ENCODE data around the gene RAPH1.
A peak's percentile ranks its signal among the peaks of the same experiment; 100 is the strongest.

The RAPH1 gene

DNA sequence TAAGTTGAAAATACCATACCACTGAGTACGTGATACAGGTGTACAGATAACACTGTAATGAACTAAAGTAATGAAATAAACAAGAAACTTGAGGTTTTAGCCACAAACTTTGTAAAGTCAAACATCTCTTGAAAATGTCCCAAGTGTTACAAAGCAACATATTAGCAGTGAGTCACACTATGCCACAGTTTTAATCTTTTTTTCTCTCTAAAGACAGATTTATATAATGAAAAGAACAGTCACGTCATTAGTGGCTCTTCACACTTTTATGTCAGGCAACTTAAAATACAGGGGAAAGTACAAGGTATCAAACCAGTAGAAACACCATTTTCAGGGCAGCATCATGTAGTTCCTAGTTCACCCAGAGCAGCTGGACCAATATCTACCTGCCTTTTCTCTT, 42.1 kb downstream of the RAPH1 start:
- no peak for FAIRE-seq

GRCh38 chr2:203490391-203490790, 44.7 kb downstream of the RAPH1 start:
- DNase-seq (ENCODE audit: insufficient read length, low spot score) (no peak), FAIRE-seq (no peak)
- no peak for TF ChIP-seq POLR2A (IDR thresholded peaks at IDR 0.05; ENCODE audit: low read depth, low read length)

More for the DNA sequence above, 42.1 kb downstream of the RAPH1 start:
- no peak for DNase-seq (ENCODE audit: insufficient read length, low spot score)
- TF ChIP-seq POLR2A (IDR thresholded peaks at IDR 0.05; ENCODE audit: low read depth, low read length), result no peak

DNA sequence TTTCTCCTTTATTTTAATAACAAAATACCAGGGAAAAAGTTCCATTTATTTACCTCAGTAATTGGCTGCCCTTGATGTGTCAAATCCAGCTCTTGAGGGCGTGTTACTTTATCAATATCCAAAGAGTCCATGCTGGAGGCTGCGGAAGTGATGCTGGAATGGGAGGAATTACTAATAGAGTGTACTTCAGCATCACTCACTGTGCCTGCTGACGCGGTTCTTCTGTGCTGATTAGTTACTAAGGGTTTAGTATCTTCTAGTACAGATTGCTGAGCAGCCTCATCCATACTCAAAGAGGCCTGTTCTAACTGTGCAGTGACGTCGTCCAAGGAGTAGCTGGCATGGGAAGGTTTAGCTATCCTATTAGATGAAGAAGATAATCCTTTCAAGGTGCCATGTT, 45.6 kb downstream of the RAPH1 start:
- FAIRE-seq (no peak), DNase-seq (ENCODE audit: insufficient read length, low spot score) (no peak)
- TF ChIP-seq POLR2A (IDR thresholded peaks at IDR 0.05; ENCODE audit: low read depth, low read length), result no peak

DNA sequence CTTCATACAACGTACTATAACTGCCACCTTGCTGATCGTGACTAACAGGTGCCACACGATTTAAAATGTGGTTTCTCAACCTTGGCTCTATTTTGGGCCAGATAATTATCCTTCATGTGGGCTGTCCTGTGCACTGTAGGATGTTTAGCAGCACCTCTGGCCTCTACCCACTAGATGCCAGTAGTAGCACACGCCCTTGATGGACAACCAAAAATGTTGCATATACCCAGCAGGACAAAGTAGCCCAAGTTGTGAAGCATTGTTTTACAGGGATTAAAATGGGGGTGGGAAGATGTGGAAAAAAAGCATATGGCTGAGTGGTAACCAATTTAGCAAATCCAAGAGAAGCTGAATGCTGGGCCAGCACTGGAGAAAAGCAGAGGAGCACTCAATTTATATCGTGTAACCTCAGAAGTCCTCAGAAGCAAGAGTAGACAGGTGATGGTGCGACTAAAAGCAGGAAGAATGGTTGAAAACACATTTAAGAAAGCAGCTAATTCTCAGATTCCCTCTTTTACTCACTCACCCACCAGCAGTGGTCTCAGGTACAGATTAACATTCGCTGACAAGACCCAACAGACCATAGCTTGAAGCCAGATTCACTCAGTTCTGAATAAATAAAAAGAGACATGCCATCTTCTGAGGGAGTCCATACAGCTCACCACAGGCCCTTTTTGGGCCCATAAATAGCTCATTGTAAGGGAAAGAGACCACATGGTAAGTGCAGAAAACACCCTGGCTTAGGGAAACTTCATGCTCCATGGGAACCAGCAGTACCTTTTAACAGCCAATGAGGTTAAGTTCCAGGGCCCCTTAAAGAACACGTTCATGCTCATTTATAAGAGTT, 50.6 kb downstream of the RAPH1 start:
- DNase-seq (ENCODE audit: insufficient read length, low spot score) (no peak), FAIRE-seq (peak; percentile 75)
- no peak for TF ChIP-seq POLR2A (IDR thresholded peaks at IDR 0.05; ENCODE audit: low read depth, low read length)

DNA sequence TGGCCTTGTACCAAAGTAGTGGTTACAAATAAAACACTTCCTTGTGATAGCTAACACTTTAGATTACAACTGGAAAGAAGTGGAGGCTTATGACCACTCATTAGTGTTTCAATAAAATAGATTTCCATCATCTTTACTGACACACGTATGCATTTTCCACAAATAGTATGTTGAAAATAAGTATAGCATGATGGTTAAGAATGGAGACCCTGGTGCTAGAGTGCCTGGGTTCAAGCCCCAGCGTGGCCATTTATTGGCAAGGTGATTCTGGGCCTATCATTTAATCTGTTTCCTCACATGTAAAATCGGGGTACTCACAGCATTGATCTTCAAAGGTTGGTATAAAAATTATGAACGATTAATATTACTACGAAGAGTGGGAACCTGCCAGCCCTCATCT, 54.5 kb downstream of the RAPH1 start:
- TF ChIP-seq POLR2A (IDR thresholded peaks at IDR 0.05; ENCODE audit: low read depth, low read length), result no peak
- FAIRE-seq (no peak), DNase-seq (ENCODE audit: insufficient read length, low spot score) (no peak)

DNA sequence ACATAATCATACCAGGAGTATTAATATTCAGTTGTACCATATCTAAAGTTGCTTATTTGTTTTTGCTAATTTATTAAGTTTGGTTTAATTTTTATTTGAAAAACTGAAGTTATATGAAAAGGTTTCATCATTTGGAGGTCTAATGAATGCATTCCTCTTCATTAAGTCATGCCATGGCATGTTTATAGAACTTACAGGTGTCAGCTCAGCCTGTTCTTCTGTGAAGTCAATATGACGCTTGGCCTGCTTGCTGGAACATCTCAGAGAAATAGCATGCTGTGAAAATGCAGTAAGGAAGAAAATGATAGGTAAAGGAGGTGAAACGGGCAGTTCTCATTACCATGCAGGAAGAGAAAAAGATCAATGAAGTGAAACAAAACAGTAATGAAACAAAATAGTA, 58.2 kb downstream of the RAPH1 start:
- FAIRE-seq, result no peak
- no peak for DNase-seq (ENCODE audit: insufficient read length, low spot score)
- TF ChIP-seq POLR2A (IDR thresholded peaks at IDR 0.05; ENCODE audit: low read depth, low read length), result no peak

- DNase-seq (ENCODE audit: insufficient read length, low spot score), result no peak
- FAIRE-seq, result no peak
- TF ChIP-seq POLR2A (IDR thresholded peaks at IDR 0.05; ENCODE audit: low read depth, low read length), result no peak
These were observed 63.8 kb downstream of the RAPH1 start for GRCh38 chr2:203471323-203471722.

DNA sequence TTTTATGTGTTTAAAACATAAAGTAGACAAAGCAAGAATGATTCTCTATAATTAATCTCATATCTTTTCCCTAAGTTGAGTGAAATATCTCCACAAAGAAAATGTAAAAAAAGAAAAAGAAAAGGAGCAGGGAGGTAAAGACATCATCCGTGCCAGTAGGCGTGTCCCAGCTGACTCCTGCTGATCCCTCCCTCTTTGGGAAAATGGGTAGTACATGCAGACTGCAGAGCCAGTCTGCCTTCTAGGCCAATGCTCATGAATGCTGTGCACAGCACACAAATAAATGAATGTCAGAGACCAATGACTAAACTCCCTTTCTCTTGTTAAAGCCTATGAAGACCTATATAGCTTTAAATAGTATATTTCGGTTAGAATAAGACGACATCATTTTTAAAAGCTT, 64.7 kb downstream of the RAPH1 start:
- peak; percentile 73 for FAIRE-seq
- TF ChIP-seq POLR2A (IDR thresholded peaks at IDR 0.05; ENCODE audit: low read depth, low read length), result no peak
- no peak for DNase-seq (ENCODE audit: insufficient read length, low spot score)

- DNase-seq (ENCODE audit: insufficient read length, low spot score) (no peak), FAIRE-seq (no peak)
- TF ChIP-seq POLR2A (IDR thresholded peaks at IDR 0.05; ENCODE audit: low read depth, low read length), result no peak
These were observed 65.6 kb downstream of the RAPH1 start for GRCh38 chr2:203469546-203469945.

- no peak for FAIRE-seq
- no peak for DNase-seq (ENCODE audit: insufficient read length, low spot score)
- TF ChIP-seq POLR2A (IDR thresholded peaks at IDR 0.05; ENCODE audit: low read depth, low read length), result no peak
These were observed 71.8 kb downstream of the RAPH1 start for GRCh38 chr2:203463266-203463678.

DNA sequence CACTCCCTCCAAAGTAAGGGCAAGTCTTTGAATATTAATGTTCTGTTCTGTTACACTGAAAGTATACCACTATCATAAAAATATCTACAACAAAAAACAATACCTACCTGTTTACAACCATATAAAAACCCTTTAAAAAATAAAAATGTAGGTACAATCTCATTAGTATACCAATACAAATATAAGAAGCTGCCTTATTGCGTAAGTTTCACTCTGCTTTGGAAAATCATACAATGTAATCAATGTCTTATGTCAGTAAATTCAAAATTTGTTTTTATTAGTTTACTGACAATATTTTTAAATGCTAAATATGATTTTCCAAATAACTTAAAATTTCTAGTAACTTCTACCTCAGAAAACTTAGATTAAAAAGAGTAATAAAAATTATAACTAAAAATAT, 72.8 kb downstream of the RAPH1 start:
- no peak for FAIRE-seq
- TF ChIP-seq POLR2A (IDR thresholded peaks at IDR 0.05; ENCODE audit: low read depth, low read length), result no peak
- no peak for DNase-seq (ENCODE audit: insufficient read length, low spot score)

DNA sequence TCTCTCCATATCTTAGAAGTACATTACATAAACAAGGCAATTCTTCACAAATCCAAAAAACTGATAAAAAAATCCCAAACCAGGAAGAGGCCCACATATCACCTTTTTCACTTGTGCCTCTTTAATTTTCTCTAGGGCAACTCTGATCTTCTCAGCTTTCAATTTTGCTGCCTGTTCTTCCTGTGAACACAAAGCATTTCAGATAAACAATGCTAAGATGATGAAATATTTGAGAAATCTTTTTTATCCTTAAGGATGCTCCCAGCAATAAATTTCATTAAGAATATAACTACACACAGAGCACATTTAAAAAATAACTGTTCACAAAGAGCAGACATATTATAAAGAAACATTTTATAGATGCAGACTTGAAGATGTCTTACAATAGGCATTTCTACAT, 73.4 kb downstream of the RAPH1 start:
- DNase-seq (ENCODE audit: insufficient read length, low spot score) (no peak), FAIRE-seq (no peak)
- no peak for TF ChIP-seq POLR2A (IDR thresholded peaks at IDR 0.05; ENCODE audit: low read depth, low read length)

DNA sequence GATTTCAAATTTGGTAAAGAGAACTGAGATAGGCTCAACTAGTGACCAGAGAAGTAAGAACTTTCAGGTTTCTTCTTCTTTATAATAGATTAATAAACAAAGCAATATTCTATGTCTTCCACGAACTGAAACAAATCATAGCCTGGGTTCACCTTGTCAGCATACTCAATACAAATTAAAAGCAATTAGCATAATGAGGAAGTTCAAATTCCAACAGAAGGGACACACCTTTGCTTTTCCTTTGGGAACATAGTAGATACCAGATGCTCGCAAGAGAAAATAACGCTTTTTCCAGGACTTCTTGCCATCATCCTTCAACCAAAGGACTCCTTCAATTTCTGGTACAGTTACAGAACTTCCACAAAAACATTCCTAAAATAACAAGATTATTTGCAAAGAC, 79.9 kb downstream of the RAPH1 start:
- no peak for DNase-seq (ENCODE audit: insufficient read length, low spot score)
- TF ChIP-seq POLR2A (IDR thresholded peaks at IDR 0.05; ENCODE audit: low read depth, low read length), result no peak
- FAIRE-seq, result peak; percentile 43

DNA sequence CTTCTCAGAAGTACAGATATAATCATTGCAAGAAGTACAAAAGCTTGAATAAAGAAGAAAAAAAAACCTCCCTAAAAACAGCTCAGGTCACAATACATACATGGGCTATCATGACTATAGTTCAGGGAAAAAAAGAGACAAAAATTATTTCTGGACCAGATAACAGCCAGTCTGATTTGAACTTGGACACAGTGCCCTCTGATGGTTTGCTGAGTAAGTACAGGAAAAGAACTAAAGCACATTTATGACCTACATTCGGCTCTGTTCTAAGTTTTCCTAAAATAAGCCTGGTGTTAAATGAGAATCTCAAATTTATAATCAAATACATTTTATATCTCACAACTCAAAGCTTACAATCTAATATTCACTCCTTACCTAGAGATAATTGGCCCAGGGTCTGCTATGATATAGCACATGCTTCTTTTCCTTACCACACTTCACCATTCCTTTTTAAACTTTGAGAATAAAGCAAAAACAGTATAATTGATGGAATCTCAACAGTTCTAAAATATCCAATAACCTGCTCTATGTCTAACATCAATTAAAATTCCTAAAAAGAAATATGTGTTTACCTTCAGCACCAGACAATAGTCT, 81.1 kb downstream of the RAPH1 start:
- DNase-seq (ENCODE audit: insufficient read length, low spot score) (peak; percentile 15), FAIRE-seq (peak; percentile 95)
- no peak for TF ChIP-seq POLR2A (IDR thresholded peaks at IDR 0.05; ENCODE audit: low read depth, low read length)

- FAIRE-seq (peak; percentile 76), DNase-seq (ENCODE audit: insufficient read length, low spot score) (no peak)
- TF ChIP-seq POLR2A (IDR thresholded peaks at IDR 0.05; ENCODE audit: low read depth, low read length), result no peak
These were observed 83.4 kb downstream of the RAPH1 start for GRCh38 chr2:203451689-203452088.
